CD14-positive monocyte (primary cell): ENCODE data around the gene RAB44. TPM values are rescaled to one million over a fixed set of nuclear protein-coding genes. Genes with fewer than 3 reads are reported as not detected.
A peak's percentile ranks its signal among the peaks of the same experiment; 100 is the strongest.

ENCODE experiments used
- DNase-seq, 3 donors: peaks; one replicate each; pipeline ENCODE4 v3.0.0-alpha.2; 2011 to 2022
- H2AFZ ChIP-seq: 2 replicates; pipeline ENCODE4 v1.6.0; 2012; ENCODE audit warnings: mild to moderate bottlenecking, low read depth, low read length, inconsistent platforms; ENCODE audit not compliant: insufficient read depth, poor library complexity, severe bottlenecking
- H3K27ac ChIP-seq, 2 donors: 1 replicate in 1 of 2; 2 replicates in 1 of 2; pipeline ENCODE4 v1.5.1; 2012 to 2013; ENCODE audit warnings: low read length in 2 of 2, control low read depth in 1 of 2, inconsistent platforms in 1 of 2, low read depth in 1 of 2, mild to moderate bottlenecking in 1 of 2
- H3K27me3 ChIP-seq, 2 donors: one replicate each; pipeline versions ENCODE4 v1.6.0 to v1.6.1; 2011 to 2013; ENCODE audit warnings: low read length in 2 of 2; ENCODE audit not compliant: control insufficient read depth in 2 of 2, insufficient read depth in 2 of 2
- H3K36me3 ChIP-seq, 2 donors: replicated peaks in 1 of 2; 1 replicate in 1 of 2; 2 replicates in 1 of 2; pipeline versions ENCODE4 v1.5.1 to v1.6.1; 2012 to 2013; ENCODE audit warnings: low read length in 2 of 2, control low read depth in 1 of 2, inconsistent platforms in 1 of 2, mild to moderate bottlenecking in 1 of 2; ENCODE audit not compliant: insufficient read depth in 2 of 2, control insufficient read depth in 1 of 2
- H3K4me1 ChIP-seq, 2 donors: 1 replicate in 1 of 2; 2 replicates in 1 of 2; pipeline versions ENCODE4 v1.5.1 to v1.6.1; 2012 to 2013; ENCODE audit warnings: low read length in 2 of 2, control low read depth in 1 of 2, inconsistent platforms in 1 of 2, mild to moderate bottlenecking in 1 of 2, moderate library complexity in 1 of 2; ENCODE audit not compliant: insufficient read depth in 2 of 2, control insufficient read depth in 1 of 2
- H3K4me2 ChIP-seq: replicated peaks from 2 replicates; pipeline ENCODE3; 2012; ENCODE audit warnings: low read length, moderate library complexity, mild to moderate bottlenecking; ENCODE audit not compliant: poor library complexity, severe bottlenecking; ENCODE audit errors: extremely low read depth
- H3K4me3 ChIP-seq, 3 experiments: fragments of 200-600 bp in 1 of 3; sonication (generic) in 1 of 3; replicated peaks in 1 of 3; 1 replicate in 2 of 3; 2 replicates in 1 of 3; pipeline ENCODE4 v1.5.1; 2011 to 2013; ENCODE audit warnings: low read length in 3 of 3, mild to moderate bottlenecking in 3 of 3, control low read depth in 2 of 3, low read depth in 2 of 3, inconsistent platforms in 1 of 3, moderate library complexity in 1 of 3
- H3K79me2 ChIP-seq: 2 replicates; pipeline ENCODE4 v1.6.0; 2012; ENCODE audit warnings: mild to moderate bottlenecking, control low read depth, inconsistent platforms, low read length, moderate library complexity; ENCODE audit not compliant: insufficient read depth
- H3K9ac ChIP-seq: 2 replicates; pipeline ENCODE4 v1.6.0; 2017; ENCODE audit warnings: low read length, mild to moderate bottlenecking; ENCODE audit not compliant: insufficient read depth, poor library complexity, severe bottlenecking
- H3K9me3 ChIP-seq, 2 donors: replicated peaks in 1 of 2; 1 replicate in 1 of 2; 2 replicates in 1 of 2; pipeline versions ENCODE4 v1.5.1 to v1.6.1; 2012 to 2013; ENCODE audit warnings: low read length in 2 of 2, control low read depth in 1 of 2; ENCODE audit not compliant: control insufficient read depth in 1 of 2, insufficient read depth in 1 of 2
- H4K20me1 ChIP-seq: 2 replicates; pipeline ENCODE4 v1.6.0; 2012; ENCODE audit warnings: mild to moderate bottlenecking, low read length, control low read depth, moderate library complexity; ENCODE audit not compliant: insufficient read depth
- H3K27ac Mint-ChIP-seq, 7 donors: one replicate each; pipeline ENCODE4 v1.8.0; 2020; ENCODE audit warnings: mild to moderate bottlenecking in 7 of 7, mixed read lengths in 7 of 7, moderate library complexity in 6 of 7, inconsistent platforms in 2 of 7
- H3K27me3 Mint-ChIP-seq, 3 donors: one replicate each; pipeline ENCODE4 v1.8.0; 2021 to 2022; ENCODE audit warnings: low read depth in 3 of 3, mild to moderate bottlenecking in 3 of 3, mixed read lengths in 3 of 3, moderate library complexity in 3 of 3, inconsistent platforms in 1 of 3
- H3K36me3 Mint-ChIP-seq, 2 donors: one replicate each; pipeline ENCODE4 v1.8.0; 2020; ENCODE audit warnings: mixed read lengths in 2 of 2, inconsistent platforms in 1 of 2, mild to moderate bottlenecking in 1 of 2
- H3K4me1 Mint-ChIP-seq: one replicate; pipeline ENCODE4 v1.8.0; 2020; ENCODE audit warnings: mild to moderate bottlenecking, mixed read lengths
- H3K4me3 Mint-ChIP-seq, 2 donors: one replicate each; pipeline ENCODE4 v1.8.0; 2020; ENCODE audit warnings: mild to moderate bottlenecking in 2 of 2, mixed read lengths in 2 of 2, moderate library complexity in 1 of 2
- H3K9me3 Mint-ChIP-seq, 7 donors: one replicate each; pipeline ENCODE4 v1.8.0; 2020 to 2022; ENCODE audit warnings: mixed read lengths in 7 of 7, mild to moderate bottlenecking in 6 of 7, moderate library complexity in 6 of 7, inconsistent platforms in 2 of 7
- WGBS: methylation state at CpG from one replicate; pipeline ENCODE4 v1.1.5; 2013; ENCODE audit warnings: missing lambda C conversion rate; ENCODE audit not compliant: insufficient coverage; 5-methylcytosine and 5-hydroxymethylcytosine counted together
- intact Hi-C, 2 donors: fragments of 100-400 bp; cut with micrococcal nuclease; formaldehyde crosslinking; loops; one replicate each; pipeline versions ENCODE4 v1.15.0 to v1.15.1; 2023
- polyA plus RNA-seq, 3 donors: library from polyadenylated mRNA; depleted of rRNA in 1 of 3; unstranded in 2 of 3; stranded (reverse) in 1 of 3; fragments of 300-500 nt in 2 of 3; fragments of >200 nt in 1 of 3; fragmentation: Illumina TruSeq in 2 of 3; gene quantifications; 1 replicate in 2 of 3; 2 replicates in 1 of 3; pipeline ENCODE4 v1.2.3, GENCODE V29; 2012 to 2021
- TF ChIP-seq, protein P1 (sequence below): fragments of 200-600 bp; IDR thresholded peaks from one replicate; pipeline ENCODE4 v1.8.0; 2022; ENCODE audit warnings: antibody characterized with exemption, mild to moderate bottlenecking

Gene RAB44
- polyA plus RNA-seq, 3 donors, result 1.5 to 18.0 (median 1.9) TPM

DNA sequence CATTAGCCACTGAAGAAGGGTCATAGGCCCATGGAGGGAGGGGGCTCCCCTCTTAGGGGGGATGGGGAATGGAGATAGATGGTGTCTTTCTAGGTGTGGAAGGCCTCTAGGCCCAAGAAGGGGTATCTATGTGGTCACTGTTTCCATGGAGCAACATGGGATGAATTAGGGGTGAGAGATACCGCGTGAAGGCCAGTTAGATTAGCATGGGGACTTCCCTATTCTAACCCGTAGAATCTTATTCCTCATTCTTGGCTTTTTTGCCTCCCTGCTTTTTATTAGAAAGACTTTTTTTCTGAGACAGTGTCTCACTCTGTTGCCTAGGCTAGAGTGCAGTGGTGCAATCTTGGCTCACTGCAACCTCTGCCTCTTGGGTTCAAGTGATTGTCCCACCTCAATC, 3.2 kb downstream of the RAB44 start:
- Histone ChIP-seq H4K20me1 (peaks cover 4% of the 10 kb centered on the region), H3K36me3 (peaks cover 7 to 29% of the 10 kb centered on the region in 2 donors), H3K9ac (peak overlapping the region; percentile 18), H3K9me3 (no peaks in the 10 kb centered on the region), H3K27me3 (no peaks in the 10 kb centered on the region), H3K4me2 (peak overlapping the region; percentile 66), H3K27ac (peak overlapping the region; percentile 46 to 85), H2AFZ (no peak overlapping the region), H3K4me1 (peaks cover 64 to 66% of the 10 kb centered on the region in 2 donors), H3K79me2 (peaks cover 91% of the 10 kb centered on the region), H3K4me3 (peak overlapping the region in 1 of 3 experiments; percentile 53)
- H3K4me3 Mint-ChIP-seq, result peak overlapping the region; percentile 67 to 83
- H3K36me3 Mint-ChIP-seq, result peaks cover 25 to 36% of the 10 kb centered on the region in 2 donors
- peaks cover 0 to 2% (median 0%) of the 10 kb centered on the region in 3 donors for H3K27me3 Mint-ChIP-seq
- peaks cover 0 to 7% (median 0%) of the 10 kb centered on the region in 7 donors for H3K9me3 Mint-ChIP-seq
- no CpG with 5 or more reads among the region's 3 CpGs for WGBS
- peak in 2 of 3 donors; percentile 68 to 78 for DNase-seq
- peak overlapping the region; percentile 93 to 98 (median 97) for H3K27ac Mint-ChIP-seq
- intact Hi-C loops, result no loop called here
- TF ChIP-seq, protein P1, sequence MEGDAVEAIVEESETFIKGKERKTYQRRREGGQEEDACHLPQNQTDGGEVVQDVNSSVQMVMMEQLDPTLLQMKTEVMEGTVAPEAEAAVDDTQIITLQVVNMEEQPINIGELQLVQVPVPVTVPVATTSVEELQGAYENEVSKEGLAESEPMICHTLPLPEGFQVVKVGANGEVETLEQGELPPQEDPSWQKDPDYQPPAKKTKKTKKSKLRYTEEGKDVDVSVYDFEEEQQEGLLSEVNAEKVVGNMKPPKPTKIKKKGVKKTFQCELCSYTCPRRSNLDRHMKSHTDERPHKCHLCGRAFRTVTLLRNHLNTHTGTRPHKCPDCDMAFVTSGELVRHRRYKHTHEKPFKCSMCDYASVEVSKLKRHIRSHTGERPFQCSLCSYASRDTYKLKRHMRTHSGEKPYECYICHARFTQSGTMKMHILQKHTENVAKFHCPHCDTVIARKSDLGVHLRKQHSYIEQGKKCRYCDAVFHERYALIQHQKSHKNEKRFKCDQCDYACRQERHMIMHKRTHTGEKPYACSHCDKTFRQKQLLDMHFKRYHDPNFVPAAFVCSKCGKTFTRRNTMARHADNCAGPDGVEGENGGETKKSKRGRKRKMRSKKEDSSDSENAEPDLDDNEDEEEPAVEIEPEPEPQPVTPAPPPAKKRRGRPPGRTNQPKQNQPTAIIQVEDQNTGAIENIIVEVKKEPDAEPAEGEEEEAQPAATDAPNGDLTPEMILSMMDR, result no peak
- peaks cover 70% of the 10 kb centered on the region for H3K4me1 Mint-ChIP-seq

DNA sequence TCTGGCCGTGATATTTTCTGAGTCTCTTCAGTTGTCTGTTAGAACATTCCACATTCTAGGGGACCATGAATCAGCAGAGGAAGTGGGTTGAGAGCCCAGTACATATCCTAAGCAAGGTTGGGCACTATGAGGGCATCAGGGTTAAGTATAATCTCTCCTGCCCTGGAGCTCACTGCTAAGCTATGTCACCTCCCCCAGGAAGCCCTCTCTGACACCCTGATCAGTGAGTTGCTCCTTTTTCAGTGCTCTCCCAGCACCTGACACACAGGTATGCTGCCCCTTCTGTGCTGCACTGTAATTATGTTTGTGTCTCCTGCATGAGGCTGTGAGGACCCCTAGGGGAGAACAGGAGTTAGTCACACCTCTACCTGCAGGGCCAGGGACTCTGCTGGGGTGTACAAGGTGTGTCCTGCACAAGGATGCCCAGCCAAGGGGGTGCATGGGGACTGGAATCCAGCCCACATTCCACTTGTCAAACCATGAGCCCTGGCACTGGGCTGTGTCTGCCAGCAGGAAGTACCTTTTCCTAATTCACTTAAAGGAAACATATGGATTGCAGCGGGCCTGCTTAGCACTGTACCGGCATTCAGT, 3.9 kb downstream of the RAB44 start:
- 35% methylated on average over 2 of the region's 3 CpGs for WGBS

More for the DNA sequence above, 3.9 kb downstream of the RAB44 start:
- Mint-ChIP-seq H3K9me3 (peaks cover 0 to 7% (median 0%) of the 10 kb centered on the region in 7 donors), H3K4me1 (peaks cover 64% of the 10 kb centered on the region), H3K4me3 (peak overlapping the region; percentile 67 to 83), H3K36me3 (peaks cover 29 to 42% of the 10 kb centered on the region in 2 donors), H3K27ac (peak overlapping the region; percentile 93 to 98 (median 97)), H3K27me3 (peaks cover 0 to 2% (median 0%) of the 10 kb centered on the region in 3 donors)
- intact Hi-C loops, result no loop called here
- Histone ChIP-seq H3K79me2 (peaks cover 98% of the 10 kb centered on the region), H4K20me1 (peaks cover 4% of the 10 kb centered on the region), H3K9me3 (no peaks in the 10 kb centered on the region), H3K27ac (peak overlapping the region; percentile 46 to 85), H2AFZ (no peak overlapping the region), H3K4me1 (peaks cover 61 to 62% of the 10 kb centered on the region in 2 donors), H3K4me3 (peak overlapping the region in 2 of 3 experiments; percentile 1 to 53), H3K27me3 (no peaks in the 10 kb centered on the region), H3K9ac (peak overlapping the region; percentile 18), H3K36me3 (peaks cover 13 to 36% of the 10 kb centered on the region in 2 donors), H3K4me2 (peak overlapping the region; percentile 66)
- TF ChIP-seq, protein P1, result no peak
- DNase-seq, result peak in 2 of 3 donors; percentile 59 to 64
